Activated naive CD8-positive, alpha-beta T cell treated with anti-CD3 and anti-CD28 coated beads, Interleukin-2, amount 50 U/mL, for 24 hours (primary cell): ENCODE results near the gene KLRD1.
"Not testable (repeated sequence)": the region's sequence is repeated elsewhere in the genome, so short reads cannot be mapped to it uniquely, and the experiment has no call there.

ENCODE experiments used
- ATAC-seq: fragments of 150-1000 bp; cut with Tn5 transposase; one replicate; pipeline ENCODE4 v1.10.0; 2021
- DNase-seq: peaks from one replicate; pipeline ENCODE4 v3.0.0; 2021
- H3K27ac Mint-ChIP-seq: one replicate; pipeline ENCODE4 v1.8.0; 2021; ENCODE audit warnings: mild to moderate bottlenecking, mixed read lengths
- H3K27me3 Mint-ChIP-seq: one replicate; pipeline ENCODE4 v1.8.0; 2021; ENCODE audit warnings: mixed read lengths
- H3K36me3 Mint-ChIP-seq: one replicate; pipeline ENCODE4 v1.8.0; 2021; ENCODE audit warnings: low read depth, mixed read lengths
- H3K4me1 Mint-ChIP-seq: one replicate; pipeline ENCODE4 v1.8.0; 2021; ENCODE audit warnings: mixed read lengths
- H3K4me3 Mint-ChIP-seq: one replicate; pipeline ENCODE4 v1.8.0; 2021; ENCODE audit warnings: mild to moderate bottlenecking, moderate library complexity, mixed read lengths
- H3K9me3 Mint-ChIP-seq: one replicate; pipeline ENCODE4 v1.8.0; 2021; ENCODE audit warnings: mixed read lengths

The KLRD1 gene

GRCh38 chr12:10358131-10358530, 50.5 kb downstream of the KLRD1 start:
- no peak overlapping the region for H3K27ac Mint-ChIP-seq
- ATAC-seq (no peak), DNase-seq (no peak)
- H3K27me3 Mint-ChIP-seq: no peaks in the 10 kb centered on the region
- H3K4me1 Mint-ChIP-seq: peaks cover 27% of the 10 kb centered on the region
- no peak overlapping the region for H3K4me3 Mint-ChIP-seq
- H3K36me3 Mint-ChIP-seq: peaks cover 55% of the 10 kb centered on the region
- H3K9me3 Mint-ChIP-seq: peaks cover under 1% of the 10 kb centered on the region

GRCh38 chr12:10358969-10359368, 51.3 kb downstream of the KLRD1 start:
- H3K4me3 Mint-ChIP-seq: no peak overlapping the region
- H3K27me3 Mint-ChIP-seq: no peaks in the 10 kb centered on the region
- no peaks in the 10 kb centered on the region for H3K9me3 Mint-ChIP-seq
- no peak overlapping the region for H3K27ac Mint-ChIP-seq
- peaks cover 27% of the 10 kb centered on the region for H3K4me1 Mint-ChIP-seq
- DNase-seq: no peak
- ATAC-seq: no peak
- H3K36me3 Mint-ChIP-seq: peaks cover 55% of the 10 kb centered on the region

- no peak overlapping the region for H3K4me3 Mint-ChIP-seq
- H3K36me3 Mint-ChIP-seq: peaks cover 51% of the 10 kb centered on the region
- H3K27me3 Mint-ChIP-seq: no peaks in the 10 kb centered on the region
- DNase-seq (no peak), ATAC-seq (peak; percentile 41)
- peaks cover 27% of the 10 kb centered on the region for H3K4me1 Mint-ChIP-seq
- H3K27ac Mint-ChIP-seq: peak overlapping the region; percentile 58
- no peaks in the 10 kb centered on the region for H3K9me3 Mint-ChIP-seq
Measured at GRCh38 chr12:10361084-10361483, 53.4 kb downstream of the KLRD1 start.

GRCh38 chr12:10361622-10362021, 54.0 kb downstream of the KLRD1 start:
- peaks cover 27% of the 10 kb centered on the region for H3K4me1 Mint-ChIP-seq
- H3K9me3 Mint-ChIP-seq: no peaks in the 10 kb centered on the region
- DNase-seq: no peak
- H3K27ac Mint-ChIP-seq: peak overlapping the region; percentile 58
- no peak for ATAC-seq
- H3K4me3 Mint-ChIP-seq: peak overlapping the region; percentile 24
- H3K27me3 Mint-ChIP-seq: no peaks in the 10 kb centered on the region
- H3K36me3 Mint-ChIP-seq: peaks cover 52% of the 10 kb centered on the region

GRCh38 chr12:10362325-10362724, 54.7 kb downstream of the KLRD1 start:
- no peak for ATAC-seq
- Mint-ChIP-seq H3K27me3 (no peaks in the 10 kb centered on the region), H3K4me3 (no peak overlapping the region), H3K36me3 (peaks cover 59% of the 10 kb centered on the region), H3K4me1 (peaks cover 27% of the 10 kb centered on the region), H3K27ac (no peak overlapping the region), H3K9me3 (no peaks in the 10 kb centered on the region)
- no peak for DNase-seq

GRCh38 chr12:10362828-10363657, 55.4 kb downstream of the KLRD1 start:
- no peak for DNase-seq
- H3K27ac Mint-ChIP-seq: no peak overlapping the region
- no peak for ATAC-seq
- peaks cover 2% of the 10 kb centered on the region for H3K9me3 Mint-ChIP-seq
- no peak overlapping the region for H3K4me3 Mint-ChIP-seq
- H3K36me3 Mint-ChIP-seq: peaks cover 58% of the 10 kb centered on the region
- no peaks in the 10 kb centered on the region for H3K27me3 Mint-ChIP-seq
- peaks cover 27% of the 10 kb centered on the region for H3K4me1 Mint-ChIP-seq

- Mint-ChIP-seq H3K9me3 (peaks cover 4% of the 10 kb centered on the region), H3K4me1 (peaks cover 27% of the 10 kb centered on the region), H3K4me3 (no peak overlapping the region), H3K27me3 (no peaks in the 10 kb centered on the region), H3K27ac (no peak overlapping the region), H3K36me3 (peaks cover 61% of the 10 kb centered on the region)
- DNase-seq: no peak
- ATAC-seq: no peak
Measured at GRCh38 chr12:10363658-10363913, 55.9 kb downstream of the KLRD1 start.

- no peak overlapping the region for H3K27ac Mint-ChIP-seq
- peak; percentile 69 for ATAC-seq
Measured at GRCh38 chr12:10363914-10364814, 56.5 kb downstream of the KLRD1 start.

GRCh38 chr12:10364815-10365622, 57.3 kb downstream of the KLRD1 start:
- ATAC-seq: peak; percentile 42
- Mint-ChIP-seq H3K4me3 (no peak overlapping the region), H3K36me3 (peaks cover 55% of the 10 kb centered on the region), H3K9me3 (peaks cover 4% of the 10 kb centered on the region), H3K4me1 (peaks cover 23% of the 10 kb centered on the region), H3K27me3 (no peaks in the 10 kb centered on the region), H3K27ac (no peak overlapping the region)
- DNase-seq: peak; percentile 56

More at GRCh38 chr12:10363914-10364814, 56.5 kb downstream of the KLRD1 start:
- H3K36me3 Mint-ChIP-seq: peaks cover 58% of the 10 kb centered on the region
- H3K27me3 Mint-ChIP-seq: no peaks in the 10 kb centered on the region
- peaks cover 4% of the 10 kb centered on the region for H3K9me3 Mint-ChIP-seq
- no peak overlapping the region for H3K4me3 Mint-ChIP-seq
- DNase-seq: no peak
- peaks cover 22% of the 10 kb centered on the region for H3K4me1 Mint-ChIP-seq

- no peak overlapping the region for H3K27ac Mint-ChIP-seq
- H3K36me3 Mint-ChIP-seq: peaks cover 53% of the 10 kb centered on the region
- no peak overlapping the region for H3K4me3 Mint-ChIP-seq
- no peaks in the 10 kb centered on the region for H3K27me3 Mint-ChIP-seq
- DNase-seq (no peak), ATAC-seq (no peak)
- H3K9me3 Mint-ChIP-seq: peaks cover 4% of the 10 kb centered on the region
- H3K4me1 Mint-ChIP-seq: peaks cover 23% of the 10 kb centered on the region
Measured at GRCh38 chr12:10365696-10366405, 58.2 kb downstream of the KLRD1 start.

GRCh38 chr12:10366875-10367274, 59.2 kb downstream of the KLRD1 start:
- Mint-ChIP-seq H3K4me1 (peaks cover 25% of the 10 kb centered on the region), H3K27me3 (no peaks in the 10 kb centered on the region), H3K4me3 (no peak overlapping the region), H3K9me3 (peaks cover 4% of the 10 kb centered on the region), H3K27ac (no peak overlapping the region), H3K36me3 (peaks cover 55% of the 10 kb centered on the region)
- DNase-seq: no peak
- ATAC-seq: no peak

GRCh38 chr12:10367714-10368113, 60.0 kb downstream of the KLRD1 start:
- Mint-ChIP-seq H3K36me3 (peaks cover 53% of the 10 kb centered on the region), H3K4me3 (peak overlapping the region; percentile 67), H3K4me1 (peaks cover 33% of the 10 kb centered on the region), H3K27ac (peak overlapping the region; percentile 93)
- H3K9me3 Mint-ChIP-seq, DNase-seq, H3K27me3 Mint-ChIP-seq, ATAC-seq: not testable (repeated sequence)

- DNase-seq (no peak), ATAC-seq (no peak)
- H3K4me1 Mint-ChIP-seq: peaks cover 38% of the 10 kb centered on the region
- H3K4me3 Mint-ChIP-seq: peak overlapping the region; percentile 67
- peaks cover 59% of the 10 kb centered on the region for H3K36me3 Mint-ChIP-seq
- peak overlapping the region; percentile 93 for H3K27ac Mint-ChIP-seq
- H3K9me3 Mint-ChIP-seq: peaks cover 4% of the 10 kb centered on the region
- no peaks in the 10 kb centered on the region for H3K27me3 Mint-ChIP-seq
Measured at GRCh38 chr12:10368206-10369171, 60.8 kb downstream of the KLRD1 start.
